IPS DF 19.7 (cell line): ENCODE data around the gene PKP4.

Experiments
- DNase-seq: peaks from one replicate; pipeline ENCODE4 v3.0.0-alpha.2; 2013; ENCODE audit warnings: low read depth, low spot score

PKP4 gene

GRCh38 chr2:158583923-158584322 lies 127.2 kb downstream of the PKP4 start:
- DNase-seq = no peak

- no peak for DNase-seq
Measured at GRCh38 chr2:158586491-158586890, 129.7 kb downstream of the PKP4 start.

DNA sequence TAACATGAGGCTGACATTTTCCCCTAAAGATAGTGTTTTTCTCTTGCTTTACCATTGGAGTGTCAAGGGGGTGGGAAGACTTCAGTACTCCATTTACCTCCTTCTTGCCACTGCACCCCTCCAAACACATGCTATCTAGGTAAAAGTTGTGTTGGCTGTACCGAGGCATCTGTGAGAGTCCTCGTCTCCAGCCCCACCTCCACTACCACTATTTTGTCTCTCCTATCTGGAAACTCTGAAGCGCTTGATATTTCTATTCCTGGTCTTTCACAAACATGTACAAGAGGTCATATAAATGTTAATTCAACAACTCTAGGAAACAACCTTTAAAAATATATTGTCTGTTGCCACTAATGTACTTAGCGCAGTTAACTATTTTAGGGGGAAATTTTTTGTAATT lies 132.6 kb downstream of the PKP4 start:
- no peak for DNase-seq

DNA sequence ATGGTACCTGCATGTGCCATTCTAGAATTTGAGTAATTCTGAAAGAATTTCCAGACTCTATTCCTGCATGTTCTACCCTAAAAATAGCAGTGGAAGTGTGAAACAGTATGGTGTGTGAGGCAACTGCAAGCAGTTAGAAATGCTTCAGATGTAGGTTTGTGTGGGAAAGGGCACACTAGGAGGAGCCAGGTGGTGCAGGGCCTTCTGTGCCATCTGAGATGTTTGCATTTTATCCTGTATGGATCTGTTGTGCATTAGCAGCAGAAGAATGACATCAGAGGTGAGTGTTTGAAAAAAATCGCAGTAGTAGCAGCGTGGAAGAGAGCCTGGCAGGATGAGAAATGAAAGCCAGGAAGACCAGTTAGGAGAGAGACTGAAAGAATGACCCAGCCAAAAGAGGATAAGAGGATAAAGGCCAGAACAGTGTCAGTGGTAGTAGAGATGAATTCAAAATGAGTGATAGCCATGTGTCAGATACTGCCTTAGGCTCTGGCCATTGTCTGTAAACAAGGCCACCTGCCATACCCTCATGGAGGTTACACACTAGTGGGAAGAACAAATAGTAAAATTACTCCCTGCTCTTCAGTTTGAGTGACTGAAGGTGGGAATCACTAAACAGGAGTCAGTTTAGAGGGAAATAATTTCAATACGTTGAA lies 142.2 kb downstream of the PKP4 start:
- DNase-seq = no peak

DNA sequence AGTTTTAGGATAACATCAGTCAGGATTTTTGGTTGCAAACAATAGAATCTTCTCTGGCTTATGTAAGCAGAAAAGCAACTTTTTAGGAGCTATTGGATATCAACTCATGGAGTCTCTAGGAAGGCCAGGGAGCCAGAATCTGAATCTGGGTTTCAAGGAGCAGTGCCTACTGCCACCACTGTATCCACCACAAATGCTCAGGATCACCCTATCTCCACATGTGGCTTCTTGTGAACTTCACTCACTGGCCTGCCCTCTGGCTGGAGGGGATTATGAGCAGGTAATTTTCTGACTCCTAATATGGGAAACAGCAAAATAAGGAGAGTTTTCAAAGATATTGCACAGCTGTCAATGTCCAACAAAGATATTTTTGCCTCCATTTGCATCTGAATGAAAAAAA lies 142.9 kb downstream of the PKP4 start:
- DNase-seq = no peak

- no peak for DNase-seq
Measured at GRCh38 chr2:158600155-158600802, 143.5 kb downstream of the PKP4 start.

DNA sequence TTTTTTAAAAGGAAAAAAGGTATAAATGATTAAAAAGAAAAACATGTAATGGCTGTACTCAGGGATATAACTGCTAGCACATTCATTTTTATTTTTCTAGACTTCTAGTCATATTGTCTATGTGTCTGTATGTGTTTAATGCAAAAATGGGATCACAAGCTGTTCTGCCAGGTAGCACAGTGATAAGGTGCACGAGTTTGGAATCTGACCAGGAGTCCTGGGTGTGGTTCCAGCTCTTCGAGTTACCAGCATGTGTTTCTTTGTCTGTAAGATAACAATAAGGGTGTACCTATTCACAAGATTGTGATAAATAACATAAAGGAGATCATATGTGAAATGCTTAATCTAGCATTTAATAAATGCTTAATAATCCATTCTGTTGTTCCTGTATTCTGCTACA lies 145.3 kb downstream of the PKP4 start:
- no peak for DNase-seq

DNA sequence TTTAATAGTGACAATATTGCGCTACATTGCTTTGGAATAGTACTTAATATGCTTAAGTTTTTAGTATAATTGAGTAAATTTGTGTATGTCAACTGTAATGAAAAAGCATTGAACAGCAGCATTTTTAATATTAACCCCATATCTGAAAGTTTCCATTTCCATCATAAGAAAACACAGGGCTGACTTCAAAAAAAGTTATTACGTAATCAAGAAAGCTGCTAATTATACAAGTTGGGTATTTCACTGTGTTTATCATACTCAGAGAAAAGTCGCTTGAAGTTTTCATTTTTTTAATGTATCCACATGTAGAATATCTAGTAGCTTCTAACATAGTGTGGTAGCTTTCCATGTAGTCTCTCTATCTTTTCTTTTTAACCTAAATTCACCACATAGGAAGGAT lies 146.5 kb downstream of the PKP4 start:
- no peak for DNase-seq

- DNase-seq = no peak
Measured at GRCh38 chr2:158603986-158604385, 147.2 kb downstream of the PKP4 start.

- no peak for DNase-seq
Measured at GRCh38 chr2:158610059-158610458, 153.3 kb downstream of the PKP4 start.

GRCh38 chr2:158616480-158617000 lies 159.8 kb downstream of the PKP4 start:
- no peak for DNase-seq

GRCh38 chr2:158618891-158619490 lies 162.2 kb downstream of the PKP4 start:
- no peak for DNase-seq

DNA sequence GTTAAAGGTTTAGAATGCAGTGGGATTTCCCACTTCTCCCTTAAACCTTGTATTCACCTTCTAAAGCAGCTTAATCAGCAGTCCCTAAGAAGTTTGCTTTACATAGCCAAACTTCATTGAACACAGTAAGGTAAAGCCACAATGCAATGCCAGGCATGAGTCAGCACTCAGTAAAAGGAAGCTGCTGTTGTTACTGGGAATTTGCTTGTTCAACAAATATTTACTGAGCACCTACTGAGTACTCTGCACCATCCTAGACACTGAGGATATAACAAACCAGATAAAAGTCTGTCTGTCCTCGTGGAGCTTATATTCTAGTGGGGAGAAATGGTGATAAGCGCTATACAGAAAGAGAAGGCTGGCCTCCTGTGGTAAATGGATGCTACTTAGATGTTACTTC lies 162.7 kb downstream of the PKP4 start:
- no peak for DNase-seq

DNA sequence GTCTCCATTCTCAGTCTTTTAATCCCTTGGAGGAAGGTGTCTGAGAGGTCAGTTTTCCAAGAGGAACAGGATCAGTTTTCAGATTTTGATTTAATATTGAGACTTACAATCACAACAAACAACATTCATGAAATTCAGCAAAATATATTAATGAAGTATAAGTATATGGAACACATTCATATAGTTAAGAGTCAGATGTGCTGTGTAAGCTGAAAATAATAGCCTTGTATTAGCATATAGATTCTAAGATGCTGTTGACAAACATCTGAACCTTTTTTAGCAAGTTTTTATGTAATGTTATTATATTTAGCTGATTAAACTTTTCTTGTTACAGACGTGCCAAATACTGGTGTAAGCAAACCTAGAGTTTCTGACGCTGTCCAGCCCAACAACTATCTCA lies 163.9 kb downstream of the PKP4 start:
- no peak for DNase-seq

- DNase-seq = no peak
Measured at GRCh38 chr2:158624071-158624667, 167.4 kb downstream of the PKP4 start.

- no peak for DNase-seq
Measured at GRCh38 chr2:158624961-158625360, 168.2 kb downstream of the PKP4 start.

DNA sequence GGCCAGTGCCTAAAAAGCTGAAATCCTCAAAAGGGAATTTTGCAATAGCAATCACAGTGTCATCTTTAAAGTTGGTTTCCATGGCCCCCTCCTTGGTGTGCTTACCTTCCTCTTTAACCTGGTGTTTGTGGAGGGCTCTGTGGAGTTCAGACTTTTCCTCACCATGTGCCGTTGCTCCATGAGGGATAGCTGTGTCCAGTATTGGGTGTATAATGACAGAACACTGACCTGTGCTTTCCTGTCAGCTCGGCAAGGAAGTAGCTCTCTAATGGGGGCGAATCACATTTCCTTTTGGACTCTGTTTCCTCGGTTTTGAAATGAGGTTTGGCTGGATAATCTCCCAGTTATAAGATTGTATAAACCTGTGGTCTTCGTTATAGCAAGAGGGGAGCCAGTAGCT lies 172.4 kb downstream of the PKP4 start:
- no peak for DNase-seq

- DNase-seq = no peak
Measured at GRCh38 chr2:158633261-158633660, 176.5 kb downstream of the PKP4 start.

DNA sequence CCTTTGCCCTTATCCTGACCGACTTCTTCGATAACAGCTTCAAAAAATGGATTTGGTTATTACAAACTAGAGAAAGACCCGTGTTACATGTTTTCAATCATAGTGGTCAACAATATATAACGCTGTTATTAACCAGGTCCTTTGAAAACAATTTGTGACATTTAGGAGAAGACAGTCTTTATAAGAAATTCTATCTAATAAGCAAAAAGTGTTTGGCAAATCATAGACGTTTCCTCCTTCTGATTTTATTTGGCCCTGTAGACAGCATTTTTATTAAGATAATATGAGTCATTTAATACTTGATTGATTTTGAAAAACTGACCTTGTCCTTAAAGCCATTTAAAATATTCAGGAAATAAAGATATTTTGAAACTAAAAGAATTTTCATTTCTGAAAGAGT lies 177.9 kb downstream of the PKP4 start:
- DNase-seq = no peak

- no peak for DNase-seq
Measured at GRCh38 chr2:158635961-158636601, 179.3 kb downstream of the PKP4 start.

- no peak for DNase-seq
Measured at GRCh38 chr2:158637357-158637756, 180.6 kb downstream of the PKP4 start.

DNA sequence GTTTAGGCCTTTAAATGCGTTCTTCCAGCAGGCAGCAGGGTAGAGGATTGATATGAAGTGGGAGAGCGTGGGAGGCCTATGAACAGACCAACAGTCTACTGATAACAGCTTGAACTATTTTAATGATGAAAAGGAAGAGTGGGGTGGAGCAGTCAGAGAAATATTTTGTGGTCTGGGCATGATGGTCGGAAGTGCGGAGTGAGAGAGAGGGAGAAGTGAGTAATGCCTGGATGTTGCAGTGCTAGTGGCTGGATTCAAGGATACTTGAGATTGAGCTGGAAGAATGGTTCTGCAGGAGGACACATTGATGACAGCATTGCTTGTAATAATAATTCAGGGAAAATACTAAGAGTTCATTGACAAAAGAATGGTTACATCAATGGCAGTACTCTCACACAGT lies 187.4 kb downstream of the PKP4 start:
- DNase-seq = no peak
